NCI-H2196 (cell line): ENCODE measurements around the gene ZSCAN16.

Source experiments
- DNase-seq: peaks from one replicate; lab custom pipeline; 2025; ENCODE audit not compliant: unreplicated experiment; lab: John Stamatoyannopoulos, UW

The ZSCAN16 gene

DNA sequence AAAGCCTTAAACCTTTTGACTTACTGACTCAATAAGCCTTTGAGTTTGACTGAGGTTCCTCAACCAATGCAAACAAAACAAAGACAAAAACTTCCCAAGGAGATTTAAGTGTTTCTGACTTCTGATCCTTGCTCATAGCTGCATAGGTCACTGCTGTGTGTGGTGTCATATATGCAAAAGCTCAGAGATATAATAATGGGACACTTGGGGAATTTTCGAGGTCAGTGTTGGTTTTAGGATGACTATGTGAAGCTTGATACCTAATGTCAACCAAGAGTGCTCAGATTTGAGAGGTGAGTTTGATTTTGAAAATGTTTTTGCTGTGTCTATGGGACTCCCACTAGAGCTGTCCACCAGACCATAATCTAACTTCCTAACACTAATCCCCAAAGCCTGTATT, 43.5 kb downstream of the ZSCAN16 start:
- no peak for DNase-seq

DNA sequence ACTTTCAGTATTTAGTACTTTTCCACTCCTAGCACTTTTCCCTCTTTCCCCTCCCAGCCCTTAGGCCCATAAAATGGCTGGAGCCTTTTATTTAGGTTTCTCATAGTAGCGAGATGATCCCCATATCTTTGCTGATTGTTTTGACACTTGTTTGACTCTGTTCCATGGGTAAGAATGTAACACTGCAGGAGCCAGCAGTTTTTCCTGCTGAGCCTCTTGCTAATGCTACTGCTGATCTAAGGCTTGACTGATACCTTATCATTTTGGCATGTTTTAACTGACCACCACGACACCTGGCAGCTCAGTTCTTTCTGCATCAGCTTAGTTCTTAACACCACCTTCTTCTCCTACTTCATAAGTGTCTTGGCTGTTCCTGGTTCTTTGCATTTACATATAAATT, 46.9 kb downstream of the ZSCAN16 start:
- DNase-seq, result no peak

- no peak for DNase-seq
Observed at GRCh38 chr6:28172006-28172405, 47.6 kb downstream of the ZSCAN16 start.

- DNase-seq, result no peak
Observed at GRCh38 chr6:28176373-28176772, 52.0 kb downstream of the ZSCAN16 start.
